ENCODE results near the gene CNTNAP5.

- no peak for TF ChIP-seq EZH2 (IDR thresholded peaks at IDR 0.05)
- no peak for TF ChIP-seq CTCF (IDR thresholded peaks at IDR 0.05)
Measured at GRCh38 chr2:124888431-124888830, 863.3 kb downstream of the CNTNAP5 start.
